Adipose tissue (tissue), 3 donors: ENCODE data around the gene MAST4. TPM values are rescaled to one million over a fixed set of nuclear protein-coding genes. Genes with fewer than 3 reads are reported as not detected.
"Not testable (repeated sequence)": the region's sequence is repeated elsewhere in the genome, so short reads cannot be mapped to it uniquely, and the experiment has no call there.

Source experiments
- H3K27ac ChIP-seq: one replicate; pipeline ENCODE4 v1.5.1; 2013; ENCODE audit warnings: low read depth, low read length
- WGBS, 3 donors: extraction: QIAGEN DNeasy Blood & Tissue Kit; methylation state at CpG; one replicate each; pipeline ENCODE4 v1.1.7; 2013; 5-methylcytosine and 5-hydroxymethylcytosine counted together
- polyA plus RNA-seq, 3 donors: library from polyadenylated mRNA; stranded (reverse); fragments of 200-250 nt; gene quantifications; one replicate each; pipeline ENCODE4 v1.2.3, GENCODE V29; 2013
- donor health status: healthy with polysubstance abuse.
- donor health status: Bipolar disorder and iron deficiency.
- donor health status: healthy.

MAST4 gene
- polyA plus RNA-seq, 3 donors = 2.7 to 16.6 (median 11.8) TPM

DNA sequence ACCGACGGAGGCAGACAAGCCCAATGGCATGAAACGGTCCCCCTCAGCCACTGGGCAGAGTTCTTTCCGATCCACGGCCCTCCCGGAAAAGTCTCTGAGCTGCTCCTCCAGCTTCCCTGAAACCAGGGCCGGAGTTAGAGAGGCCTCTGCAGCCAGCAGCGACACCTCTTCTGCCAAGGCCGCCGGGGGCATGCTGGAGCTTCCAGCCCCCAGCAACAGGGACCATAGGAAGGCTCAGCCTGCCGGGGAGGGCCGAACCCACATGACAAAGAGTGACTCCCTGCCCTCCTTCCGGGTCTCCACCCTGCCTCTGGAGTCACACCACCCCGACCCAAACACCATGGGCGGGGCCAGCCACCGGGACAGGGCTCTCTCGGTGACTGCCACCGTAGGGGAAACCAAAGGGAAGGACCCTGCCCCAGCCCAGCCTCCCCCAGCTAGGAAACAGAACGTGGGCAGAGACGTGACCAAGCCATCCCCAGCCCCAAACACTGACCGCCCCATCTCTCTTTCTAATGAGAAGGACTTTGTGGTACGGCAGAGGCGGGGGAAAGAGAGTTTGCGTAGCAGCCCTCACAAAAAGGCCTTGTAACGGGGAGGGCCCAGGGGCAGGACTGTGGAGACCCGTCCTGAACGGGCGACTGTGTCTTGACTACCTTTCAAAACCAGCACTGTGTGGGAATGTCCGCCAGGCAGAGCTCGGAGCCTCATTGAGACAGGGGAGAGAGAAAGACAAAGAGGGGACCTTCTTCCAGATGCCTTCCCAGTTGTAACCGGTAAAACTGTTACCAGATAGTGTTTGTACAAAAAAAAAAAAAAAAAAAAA is 570.5 kb downstream of the MAST4 start:
- 51 to 69% (median 55%) methylated on average over 31 of the region's 31 CpGs for WGBS, 3 donors
- H3K27ac ChIP-seq = no peak overlapping the region

DNA sequence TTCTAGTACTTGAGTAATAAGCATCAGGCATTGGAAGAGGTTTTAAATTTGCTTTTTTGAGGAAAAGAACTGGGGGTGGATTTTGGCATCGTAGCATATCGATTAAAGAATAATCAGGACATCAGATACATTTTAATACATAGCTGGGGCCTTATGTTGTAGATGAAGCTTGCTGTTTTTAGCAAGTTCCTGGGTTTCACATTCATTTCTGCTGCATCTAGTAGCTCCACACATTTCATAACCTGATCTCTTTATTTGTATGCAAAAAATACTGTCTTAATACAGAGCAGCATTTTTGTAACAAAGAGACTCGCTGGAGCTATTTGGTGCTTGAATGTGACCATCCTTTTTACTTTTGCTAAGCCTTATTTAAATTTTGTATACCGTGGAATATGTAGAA is 571.9 kb downstream of the MAST4 start:
- H3K27ac ChIP-seq = no peak overlapping the region
- 92 to 95% (median 93%) methylated on average over 4 of the region's 4 CpGs for WGBS, 3 donors

DNA sequence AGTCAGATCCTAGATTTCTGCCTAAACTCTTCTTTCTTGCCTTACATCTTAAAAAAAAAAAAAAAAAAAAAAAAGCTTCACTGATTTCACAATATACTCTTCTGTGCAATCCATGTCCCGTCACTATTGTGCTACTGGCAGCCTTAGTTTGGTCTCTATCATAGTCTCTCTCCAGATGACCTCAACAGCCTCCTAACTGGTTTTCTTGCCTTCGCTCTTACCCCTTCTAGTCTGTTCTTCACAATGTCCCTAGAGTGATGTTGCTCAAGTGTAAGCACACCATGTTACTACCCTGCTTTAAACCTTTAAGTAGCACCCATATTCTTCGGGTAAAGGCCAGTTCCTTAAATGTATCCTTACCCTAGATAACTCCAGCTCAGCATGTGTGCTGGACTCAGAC is 574.6 kb downstream of the MAST4 start:
- no peak overlapping the region for H3K27ac ChIP-seq
- 71 to 91% (median 72%) methylated on average over 3 of the region's 3 CpGs for WGBS, 3 donors

DNA sequence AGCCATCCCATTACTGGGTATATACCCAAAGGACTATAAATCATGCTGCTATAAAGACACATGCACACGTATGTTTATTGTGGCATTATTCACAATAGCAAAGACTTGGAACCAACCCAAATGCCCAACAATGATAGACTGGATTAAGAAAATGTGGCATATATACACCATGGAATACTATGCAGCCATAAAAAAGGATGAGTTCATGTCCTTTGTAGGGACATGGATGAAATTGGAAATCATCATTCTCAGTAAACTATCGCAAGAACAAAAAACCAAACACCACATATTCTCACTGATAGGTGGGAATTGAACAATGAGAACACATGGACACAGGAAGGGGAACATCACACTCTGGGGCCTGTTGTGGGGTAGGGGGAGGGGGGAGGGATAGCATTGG is 577.2 kb downstream of the MAST4 start:
- not testable (repeated sequence) for H3K27ac ChIP-seq
- WGBS, 3 donors = 43% methylated on average over 1 of the region's 2 CpGs; no CpG with 5 or more reads in 2 of the 3 donors

DNA sequence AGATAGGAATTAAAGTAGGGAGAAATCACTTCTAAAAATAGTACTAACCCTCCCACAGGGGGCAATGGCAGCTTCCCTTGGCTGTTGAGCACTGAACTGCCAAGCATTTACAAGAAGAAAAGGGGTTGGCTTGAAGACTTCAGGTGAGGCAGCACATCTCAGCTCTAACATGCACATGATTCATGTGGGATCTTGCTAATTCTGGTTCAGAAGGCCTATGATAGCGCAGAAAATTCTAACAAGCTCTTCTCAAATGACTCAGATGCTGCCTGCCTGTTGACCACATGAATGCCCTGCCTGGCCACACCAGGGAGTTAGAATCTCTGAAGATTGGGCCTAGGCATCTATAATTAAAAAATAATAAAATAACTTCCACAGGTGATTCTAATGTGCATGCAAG is 577.8 kb downstream of the MAST4 start:
- 95 to 96% (median 96%) methylated on average over 1 of the region's 1 CpG for WGBS, 3 donors

DNA sequence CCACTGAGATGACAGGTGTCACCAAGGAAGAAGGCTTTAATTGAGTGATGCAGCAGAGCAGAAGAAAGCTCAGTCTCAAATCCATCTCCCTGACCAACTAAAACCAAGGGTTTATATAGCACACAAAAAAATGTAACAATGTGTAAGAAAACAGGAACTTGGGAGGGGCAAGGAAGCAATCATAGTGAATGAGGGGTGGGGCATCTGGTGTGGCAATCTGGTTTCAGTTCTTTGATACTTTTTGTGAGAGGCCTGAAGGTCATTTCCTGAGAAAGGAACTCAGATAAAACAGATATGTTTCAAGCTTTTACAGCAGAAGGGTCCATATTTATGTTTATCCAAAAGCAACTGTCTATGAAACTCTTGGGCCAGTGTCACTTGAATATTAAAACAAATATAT is 580.7 kb downstream of the MAST4 start:
- no peak overlapping the region for H3K27ac ChIP-seq

More for the DNA sequence above, 577.8 kb downstream of the MAST4 start:
- H3K27ac ChIP-seq = no peak overlapping the region

DNA sequence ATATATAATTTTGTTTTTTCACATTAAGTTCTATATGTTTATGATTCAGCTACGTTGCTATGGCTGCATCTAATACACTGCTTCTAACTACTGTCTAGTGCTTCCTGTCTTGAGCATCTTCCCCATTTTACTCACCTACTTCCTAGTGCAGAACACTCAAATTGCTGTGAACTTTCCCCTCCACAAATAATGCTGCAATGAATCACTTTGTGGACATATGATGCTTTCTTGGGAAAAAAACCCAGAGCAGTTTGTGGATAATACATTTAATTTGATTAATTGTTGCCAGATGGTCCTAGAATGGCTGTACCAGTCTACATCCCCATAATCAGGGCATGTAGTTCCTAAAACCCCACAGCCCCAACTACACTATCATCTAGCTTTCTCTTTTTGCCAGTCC is 581.9 kb downstream of the MAST4 start:
- H3K27ac ChIP-seq = no peak overlapping the region
- WGBS, 3 donors = 44 to 61% (median 58%) methylated on average over 1 of the region's 1 CpG

DNA sequence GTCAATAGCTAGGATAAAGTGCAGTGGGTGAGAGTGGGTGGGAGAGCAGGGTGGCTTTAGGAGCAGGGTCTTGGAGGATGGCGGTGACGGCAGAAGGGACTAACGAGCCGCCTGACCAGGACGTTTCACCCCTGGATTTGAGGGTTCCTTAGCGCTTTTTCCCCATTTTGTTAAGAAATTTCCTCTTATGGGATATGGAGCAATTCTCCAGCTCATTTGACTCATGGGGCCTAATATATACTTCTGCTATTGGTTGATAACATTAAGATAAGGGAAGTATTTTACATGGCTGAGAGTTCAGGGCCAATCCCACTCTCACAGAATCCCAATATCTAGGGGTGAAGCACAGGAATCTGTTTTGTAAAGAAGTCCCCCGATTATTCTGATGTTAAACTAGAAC is 582.8 kb downstream of the MAST4 start:
- 85 to 94% (median 87%) methylated on average over 7 of the region's 7 CpGs for WGBS, 3 donors
- no peak overlapping the region for H3K27ac ChIP-seq

DNA sequence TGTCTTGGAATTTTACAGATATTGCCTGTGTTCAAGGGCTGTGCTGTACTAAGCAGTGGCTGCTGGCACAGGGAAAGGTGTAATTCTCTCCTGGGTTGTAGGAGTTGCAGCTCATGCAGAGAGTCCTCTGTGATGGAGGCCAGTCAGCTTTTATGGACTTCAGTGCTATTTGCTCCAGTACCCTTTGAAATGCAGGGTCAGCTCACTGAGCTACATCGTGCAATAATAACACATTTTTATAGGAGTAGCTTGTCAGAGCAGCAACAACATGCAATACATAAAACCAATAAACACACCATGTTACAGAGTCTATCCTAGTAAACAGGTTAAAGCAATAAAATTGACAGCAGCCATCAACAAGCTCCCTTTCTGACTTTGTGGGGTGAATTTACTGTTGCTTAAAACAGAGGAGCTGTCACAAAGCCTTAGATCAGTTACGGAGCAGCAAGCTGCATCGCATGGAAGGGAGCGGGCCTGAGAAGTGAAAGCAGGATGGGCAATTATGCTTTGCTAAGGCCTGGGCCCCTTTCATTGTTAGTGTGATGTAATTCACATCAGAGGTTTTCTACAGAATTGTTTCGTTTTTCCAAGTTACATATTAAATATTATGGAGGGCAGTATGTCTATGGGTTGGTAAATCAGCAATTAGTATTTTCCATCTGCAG is 583.6 kb downstream of the MAST4 start:
- H3K27ac ChIP-seq = no peak overlapping the region
- 89 to 97% (median 91%) methylated on average over 5 of the region's 5 CpGs for WGBS, 3 donors

DNA sequence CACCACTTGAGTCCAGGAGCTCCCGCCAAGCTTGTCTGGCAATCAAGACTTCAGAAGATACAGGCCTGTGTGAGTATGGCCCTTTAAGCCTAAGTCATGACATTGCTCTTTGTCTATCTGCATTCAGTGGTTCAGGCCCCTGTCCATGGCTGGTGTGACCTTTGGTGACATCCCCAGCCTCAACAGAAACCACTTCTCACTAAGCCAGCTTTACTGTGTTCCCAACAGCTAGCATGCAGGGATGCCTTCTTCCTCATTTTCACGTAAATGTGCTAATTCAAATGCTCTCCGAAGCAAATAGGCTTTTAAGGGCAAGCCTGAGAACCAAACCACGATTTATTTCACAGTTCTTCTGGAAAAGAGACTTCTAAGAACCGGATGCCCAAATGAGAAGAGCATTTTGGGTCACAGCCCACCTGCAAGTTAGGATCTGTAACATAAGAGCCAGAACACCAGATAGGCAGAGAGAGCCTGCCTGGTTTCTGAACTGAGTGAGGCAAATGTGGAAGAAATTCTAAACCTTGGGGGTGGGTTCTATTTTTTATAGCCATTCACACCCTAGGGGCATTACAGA is 585.5 kb downstream of the MAST4 start:
- WGBS, 3 donors = 48 to 69% (median 58%) methylated on average over 5 of the region's 5 CpGs
- H3K27ac ChIP-seq = no peak overlapping the region

DNA sequence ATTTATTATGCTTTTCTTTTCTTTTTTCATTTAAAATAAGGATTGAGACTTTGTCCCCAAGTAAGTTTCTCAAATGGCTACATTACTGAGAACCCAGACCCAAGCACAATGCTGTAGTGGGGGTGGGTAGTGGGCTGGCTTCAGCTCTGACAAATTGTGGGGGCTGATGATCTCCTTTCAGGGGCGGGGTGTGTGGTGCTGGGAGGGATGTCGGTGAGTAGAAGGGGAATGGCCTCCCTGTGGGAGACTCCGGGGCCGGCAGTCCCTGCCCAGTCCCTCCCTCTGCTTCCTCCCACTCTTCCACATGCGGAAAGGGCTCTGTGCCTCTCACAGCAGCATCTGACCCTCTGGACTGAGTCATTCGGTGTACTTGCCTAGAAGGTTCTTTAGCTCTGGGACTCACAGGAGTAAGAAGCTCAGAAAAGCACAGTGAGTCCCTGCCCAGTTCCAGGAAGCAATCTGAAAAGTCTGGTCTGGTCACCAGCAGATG is 586.2 kb downstream of the MAST4 start:
- no peak overlapping the region for H3K27ac ChIP-seq
- WGBS, 3 donors = 16 to 22% (median 19%) methylated on average over 6 of the region's 6 CpGs

DNA sequence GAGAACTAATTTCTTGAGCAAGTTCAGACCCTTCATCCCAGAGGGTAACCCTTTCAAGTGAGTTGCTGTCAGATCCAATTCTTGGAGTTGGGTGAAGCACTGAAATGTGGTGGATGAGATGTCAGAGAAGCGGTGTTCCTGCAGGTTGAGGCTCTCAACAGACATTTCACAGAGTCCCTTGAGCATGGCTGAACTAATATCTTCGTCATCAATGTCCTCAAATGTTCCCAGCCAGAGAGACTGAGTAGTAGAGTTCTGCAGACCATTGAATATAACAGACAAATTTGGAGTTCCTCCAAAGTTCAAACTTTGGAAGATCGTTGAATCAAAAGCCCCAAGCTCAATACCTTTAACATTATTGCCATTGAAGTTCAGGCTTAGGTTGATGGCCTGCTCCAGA is 587.7 kb downstream of the MAST4 start:
- WGBS, 3 donors = 88 to 89% (median 89%) methylated on average over 3 of the region's 3 CpGs
- H3K27ac ChIP-seq = no peak overlapping the region

DNA sequence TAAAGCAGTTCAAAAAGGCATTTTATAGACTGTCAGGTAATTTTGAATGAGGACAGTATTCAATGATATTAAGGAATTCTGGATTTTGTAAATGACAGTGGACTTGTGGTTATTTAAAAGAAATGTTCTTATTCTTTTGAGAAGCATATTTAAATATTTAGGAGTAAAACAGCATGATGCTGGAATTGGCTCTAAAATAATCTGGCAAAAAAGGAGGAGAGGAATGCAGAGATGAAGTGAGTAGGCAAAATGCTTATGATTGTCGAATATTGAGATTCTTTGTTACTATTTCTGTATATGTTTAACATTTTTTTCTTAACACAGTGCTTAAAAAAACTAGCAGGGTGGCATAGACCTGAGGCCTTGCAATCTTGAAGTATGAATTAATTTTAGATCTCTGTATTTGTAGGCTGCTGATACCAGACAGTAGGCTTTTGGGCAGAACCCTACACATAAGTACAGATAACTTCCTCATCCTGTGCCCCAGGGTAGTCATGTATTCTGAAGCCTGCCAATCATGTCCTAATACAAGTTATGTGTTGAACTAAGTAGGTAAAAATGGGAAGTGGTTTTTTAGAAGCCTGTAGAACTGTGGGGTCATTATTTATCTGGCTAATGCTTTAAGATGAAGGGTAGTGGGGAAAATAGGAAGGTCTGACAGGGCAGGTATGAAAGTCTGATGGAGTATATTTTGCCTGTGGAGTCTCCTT is 591.0 kb downstream of the MAST4 start:
- no peak overlapping the region for H3K27ac ChIP-seq
- WGBS, 3 donors = 23 to 64% (median 33%) methylated on average over 1 of the region's 1 CpG

DNA sequence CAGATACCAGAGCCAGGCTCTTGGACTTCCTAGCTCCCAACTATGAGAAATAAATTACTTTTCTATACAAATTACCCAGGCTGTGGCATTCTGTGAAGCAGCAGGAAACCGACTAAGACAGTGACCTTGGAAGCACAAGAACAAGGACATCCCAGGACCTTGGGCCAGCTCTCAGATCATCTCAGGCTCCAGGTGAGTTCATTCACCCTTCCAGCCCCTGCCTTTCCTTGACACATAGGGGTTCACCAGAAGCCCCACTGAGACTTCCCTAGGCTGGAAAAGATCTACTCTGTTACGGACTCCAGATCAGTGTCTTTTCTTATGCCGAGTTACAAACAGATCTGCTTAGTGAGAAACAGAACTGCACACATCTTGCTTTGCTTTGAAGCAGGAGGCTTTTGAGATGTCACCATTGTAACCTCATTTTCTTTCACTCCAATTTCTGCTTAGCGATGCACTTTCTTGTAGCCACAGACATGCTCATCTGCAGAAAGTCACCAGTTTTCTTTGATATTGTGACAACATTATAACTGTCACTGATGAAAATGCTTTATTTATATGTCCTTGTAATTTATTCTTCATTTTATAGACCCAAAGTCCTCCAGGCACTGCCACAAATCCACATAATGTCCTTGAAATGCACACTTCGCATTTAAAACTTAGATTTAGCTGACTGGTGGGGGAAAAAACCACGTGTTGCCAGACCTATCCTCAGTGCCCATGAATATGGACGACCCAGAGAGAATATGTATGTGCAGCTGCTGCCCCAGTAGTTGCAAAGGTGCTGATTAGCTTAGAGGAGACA is 592.3 kb downstream of the MAST4 start:
- 72 to 88% (median 88%) methylated on average over 7 of the region's 7 CpGs for WGBS, 3 donors
- no peak overlapping the region for H3K27ac ChIP-seq

DNA sequence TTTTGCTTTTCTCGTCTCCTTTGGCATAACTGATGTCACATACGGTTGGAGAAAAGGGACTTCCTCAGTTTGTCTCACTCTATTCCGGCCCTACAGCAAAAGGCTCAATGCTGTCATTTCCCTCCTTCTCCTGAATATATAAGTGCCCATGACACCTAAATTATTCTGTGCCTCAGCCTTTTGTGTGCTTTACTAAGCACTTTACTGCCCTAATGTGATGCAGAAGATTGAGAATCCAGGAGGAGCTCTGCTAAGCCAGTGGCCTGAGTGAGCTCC is 592.8 kb downstream of the MAST4 start:
- WGBS, 3 donors = 80 to 85% (median 82%) methylated on average over 3 of the region's 3 CpGs
- H3K27ac ChIP-seq = no peak overlapping the region

DNA sequence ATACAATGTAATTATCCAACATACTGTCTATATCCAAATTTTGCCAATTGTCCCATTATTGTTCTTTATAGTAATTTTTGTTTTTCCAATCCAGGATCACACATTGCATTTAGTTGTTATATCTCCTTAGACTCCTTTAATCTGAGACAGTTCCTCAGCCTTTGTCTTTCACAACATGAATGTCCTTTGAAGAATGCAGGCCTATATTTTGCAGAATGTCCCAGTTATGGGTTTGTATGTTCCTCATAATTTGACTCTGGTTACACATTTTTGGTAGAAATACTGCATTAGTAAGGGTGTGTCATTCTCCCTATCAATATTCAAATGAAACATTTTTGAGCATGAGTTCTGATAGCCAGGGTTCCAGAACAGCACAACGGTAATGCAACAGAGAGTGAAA is 593.7 kb downstream of the MAST4 start:
- 82 to 100% (median 91%) methylated on average over 1 of the region's 1 CpG for WGBS, 3 donors
- no peak overlapping the region for H3K27ac ChIP-seq

DNA sequence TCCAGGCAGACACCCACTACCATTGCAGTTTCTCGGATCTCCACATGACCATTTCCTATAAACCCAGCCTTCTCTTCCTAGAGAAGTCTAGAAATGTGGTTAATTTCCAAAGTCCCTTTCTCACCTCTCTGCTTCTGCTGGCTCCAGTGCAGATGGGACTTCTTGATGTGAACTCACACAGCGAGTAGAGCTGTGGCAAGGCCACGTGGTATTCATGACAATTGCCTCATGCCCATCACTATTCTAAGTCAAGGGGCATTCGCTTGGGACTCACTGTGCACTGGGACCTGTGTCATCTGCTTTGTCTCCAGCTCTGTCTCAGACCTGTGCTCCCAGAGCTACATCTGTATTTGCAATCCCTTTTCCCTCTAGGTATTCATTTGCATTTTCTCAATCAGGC is 594.2 kb downstream of the MAST4 start:
- WGBS, 3 donors = 87 to 95% (median 93%) methylated on average over 4 of the region's 4 CpGs
- H3K27ac ChIP-seq = no peak overlapping the region

DNA sequence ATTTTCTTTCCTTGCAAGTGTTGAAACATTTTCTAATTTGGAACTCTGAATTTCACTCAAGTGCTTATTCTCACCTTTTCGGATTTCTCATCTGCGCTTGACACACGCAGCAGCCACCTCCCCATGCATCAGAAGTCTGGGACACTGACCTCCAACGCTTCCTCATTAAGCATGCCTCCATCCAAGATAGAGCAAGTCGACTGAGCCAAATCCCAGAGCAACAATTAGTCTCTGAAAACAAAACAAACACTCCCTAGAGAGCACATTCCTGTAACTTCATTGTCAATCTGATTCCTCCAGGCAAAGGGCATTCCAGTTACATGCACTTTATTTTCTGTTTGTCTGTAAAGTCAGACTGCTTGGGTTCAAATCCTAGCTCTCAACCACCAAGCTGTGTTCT is 594.7 kb downstream of the MAST4 start:
- 52 to 67% (median 63%) methylated on average over 5 of the region's 5 CpGs for WGBS, 3 donors

More for the DNA sequence above, 594.7 kb downstream of the MAST4 start:
- no peak overlapping the region for H3K27ac ChIP-seq
